ENCODE results near the gene TMTC4.
"Not testable (repeated sequence)": the region's sequence is repeated elsewhere in the genome, so short reads cannot be mapped to it uniquely, and the experiment has no call there.

TMTC4 gene

GRCh38 chr13:100581030-100581429, 93.6 kb downstream of the TMTC4 start:
- DNase-seq, result no peak

GRCh38 chr13:100580045-100580444, 94.5 kb downstream of the TMTC4 start:
- no peak for DNase-seq

DNA sequence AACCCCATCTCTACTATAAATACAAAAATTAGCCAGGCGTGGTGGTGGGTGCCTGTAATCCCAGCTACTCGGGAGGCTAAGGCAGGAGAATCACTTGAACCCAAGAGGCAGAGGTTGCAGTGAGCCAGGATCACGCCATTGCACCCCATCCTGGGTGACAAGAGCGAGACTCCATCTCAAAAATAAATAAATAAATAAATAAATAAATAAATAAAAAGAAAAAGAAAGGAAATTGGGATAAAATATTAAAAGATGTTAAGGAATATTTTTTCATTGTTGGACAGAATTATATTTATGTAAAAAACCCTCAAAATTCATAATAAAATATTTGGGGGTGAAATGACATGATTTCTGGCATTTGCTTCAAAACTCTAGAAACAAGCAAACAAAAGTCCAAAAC, 97.4 kb downstream of the TMTC4 start:
- not testable (repeated sequence) for DNase-seq

- peak; percentile 67 to 70 for DNase-seq
Measured at GRCh38 chr13:100573121-100573520, 101.5 kb downstream of the TMTC4 start.

- no peak for DNase-seq
Measured at GRCh38 chr13:100566543-100566942, 108.1 kb downstream of the TMTC4 start.

DNA sequence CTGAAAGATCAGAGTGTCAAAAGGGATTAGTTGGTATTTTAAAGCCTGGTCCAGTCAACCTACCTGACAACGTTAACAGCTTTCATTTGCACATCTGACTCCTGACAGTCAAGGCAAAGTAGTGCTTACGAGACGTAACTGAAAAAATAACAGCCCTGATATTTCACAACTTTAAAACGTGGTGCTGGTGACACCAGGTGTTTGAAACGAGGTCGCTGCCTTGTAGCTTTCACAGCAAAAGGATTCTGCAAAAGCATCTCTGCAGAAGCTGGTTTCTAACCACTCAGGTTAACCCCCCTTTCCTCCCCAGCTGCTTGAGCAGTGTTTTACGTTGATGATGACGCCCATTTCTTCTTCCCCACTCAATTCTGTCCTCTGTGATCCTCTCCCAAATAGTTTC, 109.3 kb downstream of the TMTC4 start:
- no peak for DNase-seq

DNA sequence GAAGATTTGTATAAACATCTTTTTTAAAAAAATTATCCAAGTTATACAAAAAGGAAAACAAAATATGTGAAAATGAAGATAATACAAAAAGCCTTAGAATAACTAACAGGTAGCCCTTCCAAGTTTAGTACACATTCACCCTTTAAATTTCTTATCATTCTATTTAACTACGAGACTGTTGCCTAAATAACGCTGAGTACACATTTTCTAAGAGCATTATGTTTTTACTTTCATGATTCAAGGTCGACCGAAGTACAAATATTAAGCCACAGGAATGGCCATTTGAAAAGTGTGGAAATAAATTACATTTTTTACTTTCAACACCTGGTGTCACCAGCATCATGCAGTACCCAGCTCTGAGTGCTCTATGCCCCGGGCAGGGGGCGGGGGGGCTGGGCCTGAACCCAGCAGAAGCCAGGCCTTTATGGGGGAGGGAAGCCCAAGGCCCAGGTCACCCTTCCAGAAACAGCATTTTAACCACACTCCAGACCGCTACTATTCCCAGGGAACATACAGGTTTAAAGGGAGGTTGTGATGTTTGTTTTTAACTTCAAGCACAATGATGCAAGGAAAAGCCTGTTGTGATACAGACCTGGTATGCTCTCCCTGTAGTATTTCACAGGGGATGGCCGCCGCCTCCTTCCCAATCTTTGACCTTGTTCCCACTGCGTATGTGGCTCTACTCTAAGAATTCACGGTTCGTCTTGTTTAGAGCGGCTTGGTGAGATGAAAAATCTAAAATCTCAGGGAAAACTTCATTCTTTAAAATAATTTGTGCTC, 110.0 kb downstream of the TMTC4 start:
- DNase-seq, result no peak

- DNase-seq, result no peak
Measured at GRCh38 chr13:100563779-100564178, 110.8 kb downstream of the TMTC4 start.

DNA sequence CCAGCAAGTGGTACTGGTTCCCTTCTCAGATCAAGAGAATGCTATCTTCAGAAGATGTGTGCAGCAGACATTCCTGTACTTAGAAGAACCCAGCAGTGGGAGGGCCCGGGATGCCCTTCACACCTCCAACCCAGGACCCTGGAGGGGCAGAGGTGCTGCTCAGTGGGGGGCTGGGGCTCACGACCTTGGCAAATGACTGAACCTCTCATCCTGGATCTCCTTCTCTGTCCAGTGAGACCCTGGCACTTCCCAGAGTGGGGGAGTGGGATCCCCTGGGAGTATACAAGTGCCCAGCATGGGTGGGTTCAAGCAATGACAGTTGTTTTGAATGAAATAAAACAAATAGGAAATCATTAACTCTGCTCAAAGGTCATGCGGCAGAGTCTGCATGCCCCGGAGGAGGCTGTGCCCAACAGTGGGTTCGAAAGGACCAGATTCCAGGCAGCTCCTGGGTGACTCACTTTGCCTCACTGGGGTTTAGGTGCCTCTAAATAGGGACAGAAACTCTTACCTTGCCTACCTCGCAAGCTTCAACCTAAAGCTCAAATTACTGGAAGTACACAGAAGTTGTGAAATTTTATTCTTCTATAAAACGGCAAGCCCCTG, 112.9 kb downstream of the TMTC4 start:
- DNase-seq, result no peak

- no peak for DNase-seq
Measured at GRCh38 chr13:100561158-100561499, 113.5 kb downstream of the TMTC4 start.

GRCh38 chr13:100560498-100561157, 114.0 kb downstream of the TMTC4 start:
- DNase-seq, result no peak

- DNase-seq, result no peak
Measured at GRCh38 chr13:100559886-100560285, 114.7 kb downstream of the TMTC4 start.
